GM23338 (cell line): ENCODE measurements around the gene UBTD1. TPM values are rescaled to one million over a fixed set of nuclear protein-coding genes. Genes with fewer than 3 reads are reported as not detected.

Source experiments
- CREB1 ChIP-seq: fragments of 250-450 bp; sonication (Bioruptor Pico); IDR thresholded peaks from 2 replicates; pipeline ENCODE4 v1.5.0; 2020; ENCODE audit warnings: low read depth, mild to moderate bottlenecking, moderate library complexity
- EZH2 ChIP-seq: fragments of 200-600 bp; sonication (generic); IDR thresholded peaks from one replicate; pipeline ENCODE4 v1.8.0; 2017; ENCODE audit warnings: antibody characterized with exemption, mild to moderate bottlenecking, low read depth; ENCODE audit not compliant: unreplicated experiment
- NANOG ChIP-seq: IDR thresholded peaks from 2 replicates; pipeline ENCODE4 v1.6.1; 2016; ENCODE audit warnings: antibody characterized with exemption, borderline replicate concordance
- POLR2AphosphoS5 ChIP-seq: IDR thresholded peaks from 2 replicates; pipeline ENCODE4 v1.6.1; 2016; ENCODE audit warnings: antibody characterized with exemption, low read depth
- STAT1 ChIP-seq: IDR thresholded peaks from one replicate; pipeline ENCODE4 v1.6.1; 2016; ENCODE audit warnings: antibody characterized with exemption; ENCODE audit not compliant: unreplicated experiment
- polyA plus RNA-seq: library from polyadenylated mRNA; unstranded; fragments of >200 nt; fragmentation: Nextera tagmentation; extraction: Ambion mirVana; gene quantifications from 2 replicates; pipeline ENCODE4 v1.2.1, GENCODE V29; 2016
- total RNA-seq: library from RNA; depleted of rRNA; stranded (reverse); fragments of >200 nt; shearing (Covaris generic); gene quantifications from 2 replicates; pipeline ENCODE4 v1.2.3, GENCODE V29; 2014
- TF ChIP-seq, protein P1 (sequence below): fragments of 250-450 bp; sonication (Bioruptor Pico); IDR thresholded peaks from 2 replicates; pipeline ENCODE4 v1.5.0; 2020; ENCODE audit warnings: mild to moderate bottlenecking, moderate library complexity
- TF ChIP-seq, protein P2 (sequence below): IDR thresholded peaks from 2 replicates; pipeline ENCODE4 v1.6.1; 2016; ENCODE audit warnings: antibody characterized with exemption
- TF ChIP-seq, protein P3 (sequence below), 2 experiments: fragments of 200-600 bp in 1 of 2; sonication (generic) in 1 of 2; conservative IDR thresholded peaks; 2 replicates each; pipeline versions ENCODE4 v1.5.1 to v1.6.1; 2016 to 2017; ENCODE audit warnings: antibody characterized with exemption in 2 of 2, low read depth in 2 of 2, mild to moderate bottlenecking in 2 of 2, moderate library complexity in 1 of 2

The UBTD1 gene
- total and polyA plus RNA-seq, 2 experiments from 2014 or later: 17.3 to 29.0 TPM

DNA sequence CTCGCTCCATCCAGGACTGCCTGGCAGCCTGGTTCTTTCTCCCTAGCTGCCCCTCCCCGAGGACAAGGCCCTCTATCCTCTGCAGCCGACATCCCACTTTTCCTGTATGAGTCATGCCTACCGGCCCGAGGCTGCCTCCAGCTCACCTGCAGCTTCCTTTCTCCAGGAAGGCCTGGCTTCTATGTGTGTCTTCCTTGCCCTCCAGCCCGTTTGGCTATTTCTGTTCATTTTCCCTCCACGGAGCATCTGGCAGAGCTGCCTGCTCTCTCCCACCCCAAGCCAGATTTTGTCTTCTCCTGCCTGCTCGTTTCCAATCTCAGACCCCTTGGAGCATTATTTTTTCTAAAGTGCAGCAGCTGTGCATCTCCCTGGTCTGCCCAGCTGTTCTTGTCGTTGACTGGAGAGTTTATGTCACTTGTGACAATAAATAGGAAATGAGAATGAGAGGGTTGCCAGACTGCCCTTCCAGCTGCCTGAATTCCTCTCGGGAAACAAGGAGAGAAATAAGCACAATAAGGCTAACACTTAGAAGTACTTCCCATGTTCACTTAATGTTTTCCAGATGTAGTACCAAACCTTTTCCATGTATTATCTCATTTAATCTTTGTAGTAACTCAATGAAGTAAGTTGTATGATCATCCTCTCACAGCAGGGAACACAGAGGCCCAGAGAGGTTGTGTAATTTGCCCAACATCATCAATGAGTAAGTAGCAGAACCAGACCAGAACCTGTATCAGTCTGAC, 19.7 kb downstream of the UBTD1 start (continued):
- TF ChIP-seq, protein P1, sequence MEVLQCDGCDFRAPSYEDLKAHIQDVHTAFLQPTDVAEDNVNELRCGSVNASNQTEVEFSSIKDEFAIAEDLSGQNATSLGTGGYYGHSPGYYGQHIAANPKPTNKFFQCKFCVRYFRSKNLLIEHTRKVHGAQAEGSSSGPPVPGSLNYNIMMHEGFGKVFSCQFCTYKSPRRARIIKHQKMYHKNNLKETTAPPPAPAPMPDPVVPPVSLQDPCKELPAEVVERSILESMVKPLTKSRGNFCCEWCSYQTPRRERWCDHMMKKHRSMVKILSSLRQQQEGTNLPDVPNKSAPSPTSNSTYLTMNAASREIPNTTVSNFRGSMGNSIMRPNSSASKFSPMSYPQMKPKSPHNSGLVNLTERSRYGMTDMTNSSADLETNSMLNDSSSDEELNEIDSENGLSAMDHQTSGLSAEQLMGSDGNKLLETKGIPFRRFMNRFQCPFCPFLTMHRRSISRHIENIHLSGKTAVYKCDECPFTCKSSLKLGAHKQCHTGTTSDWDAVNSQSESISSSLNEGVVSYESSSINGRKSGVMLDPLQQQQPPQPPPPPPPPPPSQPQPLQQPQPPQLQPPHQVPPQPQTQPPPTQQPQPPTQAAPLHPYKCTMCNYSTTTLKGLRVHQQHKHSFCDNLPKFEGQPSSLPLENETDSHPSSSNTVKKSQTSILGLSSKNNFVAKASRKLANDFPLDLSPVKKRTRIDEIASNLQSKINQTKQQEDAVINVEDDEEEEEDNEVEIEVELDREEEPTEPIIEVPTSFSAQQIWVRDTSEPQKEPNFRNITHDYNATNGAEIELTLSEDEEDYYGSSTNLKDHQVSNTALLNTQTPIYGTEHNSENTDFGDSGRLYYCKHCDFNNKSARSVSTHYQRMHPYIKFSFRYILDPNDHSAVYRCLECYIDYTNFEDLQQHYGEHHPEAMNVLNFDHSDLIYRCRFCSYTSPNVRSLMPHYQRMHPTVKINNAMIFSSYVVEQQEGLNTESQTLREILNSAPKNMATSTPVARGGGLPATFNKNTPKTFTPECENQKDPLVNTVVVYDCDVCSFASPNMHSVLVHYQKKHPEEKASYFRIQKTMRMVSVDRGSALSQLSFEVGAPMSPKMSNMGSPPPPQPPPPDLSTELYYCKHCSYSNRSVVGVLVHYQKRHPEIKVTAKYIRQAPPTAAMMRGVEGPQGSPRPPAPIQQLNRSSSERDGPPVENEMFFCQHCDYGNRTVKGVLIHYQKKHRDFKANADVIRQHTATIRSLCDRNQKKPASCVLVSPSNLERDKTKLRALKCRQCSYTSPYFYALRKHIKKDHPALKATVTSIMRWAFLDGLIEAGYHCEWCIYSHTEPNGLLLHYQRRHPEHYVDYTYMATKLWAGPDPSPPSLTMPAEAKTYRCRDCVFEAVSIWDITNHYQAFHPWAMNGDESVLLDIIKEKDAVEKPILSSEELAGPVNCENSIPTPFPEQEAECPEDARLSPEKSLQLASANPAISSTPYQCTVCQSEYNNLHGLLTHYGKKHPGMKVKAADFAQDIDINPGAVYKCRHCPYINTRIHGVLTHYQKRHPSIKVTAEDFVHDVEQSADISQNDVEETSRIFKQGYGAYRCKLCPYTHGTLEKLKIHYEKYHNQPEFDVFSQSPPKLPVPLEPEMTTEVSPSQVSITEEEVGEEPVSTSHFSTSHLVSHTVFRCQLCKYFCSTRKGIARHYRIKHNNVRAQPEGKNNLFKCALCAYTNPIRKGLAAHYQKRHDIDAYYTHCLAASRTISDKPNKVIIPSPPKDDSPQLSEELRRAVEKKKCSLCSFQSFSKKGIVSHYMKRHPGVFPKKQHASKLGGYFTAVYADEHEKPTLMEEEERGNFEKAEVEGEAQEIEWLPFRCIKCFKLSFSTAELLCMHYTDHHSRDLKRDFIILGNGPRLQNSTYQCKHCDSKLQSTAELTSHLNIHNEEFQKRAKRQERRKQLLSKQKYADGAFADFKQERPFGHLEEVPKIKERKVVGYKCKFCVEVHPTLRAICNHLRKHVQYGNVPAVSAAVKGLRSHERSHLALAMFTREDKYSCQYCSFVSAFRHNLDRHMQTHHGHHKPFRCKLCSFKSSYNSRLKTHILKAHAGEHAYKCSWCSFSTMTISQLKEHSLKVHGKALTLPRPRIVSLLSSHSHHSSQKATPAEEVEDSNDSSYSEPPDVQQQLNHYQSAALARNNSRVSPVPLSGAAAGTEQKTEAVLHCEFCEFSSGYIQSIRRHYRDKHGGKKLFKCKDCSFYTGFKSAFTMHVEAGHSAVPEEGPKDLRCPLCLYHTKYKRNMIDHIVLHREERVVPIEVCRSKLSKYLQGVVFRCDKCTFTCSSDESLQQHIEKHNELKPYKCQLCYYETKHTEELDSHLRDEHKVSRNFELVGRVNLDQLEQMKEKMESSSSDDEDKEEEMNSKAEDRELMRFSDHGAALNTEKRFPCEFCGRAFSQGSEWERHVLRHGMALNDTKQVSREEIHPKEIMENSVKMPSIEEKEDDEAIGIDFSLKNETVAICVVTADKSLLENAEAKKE (CRISPR knock-in tag): no peak
- TF ChIP-seq CREB1 (CRISPR knock-in tag) (no peak), STAT1 (no peak), POLR2AphosphoS5 (no peak), NANOG (no peak), EZH2 (no peak)
- TF ChIP-seq, protein P2, sequence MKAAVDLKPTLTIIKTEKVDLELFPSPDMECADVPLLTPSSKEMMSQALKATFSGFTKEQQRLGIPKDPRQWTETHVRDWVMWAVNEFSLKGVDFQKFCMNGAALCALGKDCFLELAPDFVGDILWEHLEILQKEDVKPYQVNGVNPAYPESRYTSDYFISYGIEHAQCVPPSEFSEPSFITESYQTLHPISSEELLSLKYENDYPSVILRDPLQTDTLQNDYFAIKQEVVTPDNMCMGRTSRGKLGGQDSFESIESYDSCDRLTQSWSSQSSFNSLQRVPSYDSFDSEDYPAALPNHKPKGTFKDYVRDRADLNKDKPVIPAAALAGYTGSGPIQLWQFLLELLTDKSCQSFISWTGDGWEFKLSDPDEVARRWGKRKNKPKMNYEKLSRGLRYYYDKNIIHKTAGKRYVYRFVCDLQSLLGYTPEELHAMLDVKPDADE: no peak
- TF ChIP-seq, protein P3, sequence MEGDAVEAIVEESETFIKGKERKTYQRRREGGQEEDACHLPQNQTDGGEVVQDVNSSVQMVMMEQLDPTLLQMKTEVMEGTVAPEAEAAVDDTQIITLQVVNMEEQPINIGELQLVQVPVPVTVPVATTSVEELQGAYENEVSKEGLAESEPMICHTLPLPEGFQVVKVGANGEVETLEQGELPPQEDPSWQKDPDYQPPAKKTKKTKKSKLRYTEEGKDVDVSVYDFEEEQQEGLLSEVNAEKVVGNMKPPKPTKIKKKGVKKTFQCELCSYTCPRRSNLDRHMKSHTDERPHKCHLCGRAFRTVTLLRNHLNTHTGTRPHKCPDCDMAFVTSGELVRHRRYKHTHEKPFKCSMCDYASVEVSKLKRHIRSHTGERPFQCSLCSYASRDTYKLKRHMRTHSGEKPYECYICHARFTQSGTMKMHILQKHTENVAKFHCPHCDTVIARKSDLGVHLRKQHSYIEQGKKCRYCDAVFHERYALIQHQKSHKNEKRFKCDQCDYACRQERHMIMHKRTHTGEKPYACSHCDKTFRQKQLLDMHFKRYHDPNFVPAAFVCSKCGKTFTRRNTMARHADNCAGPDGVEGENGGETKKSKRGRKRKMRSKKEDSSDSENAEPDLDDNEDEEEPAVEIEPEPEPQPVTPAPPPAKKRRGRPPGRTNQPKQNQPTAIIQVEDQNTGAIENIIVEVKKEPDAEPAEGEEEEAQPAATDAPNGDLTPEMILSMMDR (conservative IDR thresholded peaks at IDR 0.05; ENCODE audit: low read depth in 2 of 2): no peak
